GM12878 (cell line): Measurements from ENCODE around the gene IL27RA. TPM values are rescaled to one million over a fixed set of nuclear protein-coding genes. Genes with fewer than 3 reads are reported as not detected.

Experiments used
- ATAC-seq: fragments of 200-7000 bp; cut with Tn5 transposase; 3 replicates; pipeline ENCODE4 v1.9.1; 2020; ENCODE audit warnings: mild to moderate bottlenecking, moderate library complexity
- BruUV-seq: library from RNA; stranded (reverse); fragments of 400-500 nt; replicated peaks from 2 replicates; lab custom pipeline; 2021; lab: Mats Ljungman, UMichigan
- CTCF ChIA-PET: fragments of 300-600 bp; sonication (Branson Sonifier 250); formaldehyde crosslinking; extraction: SDS; loops from one replicate; lab custom pipeline; 2021; ENCODE audit warnings: inconsistent platforms; lab: Yijun Ruan, JAX
- POLR2A ChIA-PET: fragments of 350-600 bp; formaldehyde crosslinking; extraction: SDS; loops from one replicate; lab custom pipeline; 2021; ENCODE audit warnings: inconsistent platforms; lab: Charles Lee
- RAD21 ChIA-PET: fragments of 300-600 bp; sonication (Branson Sonifier 250); formaldehyde crosslinking; loops from one replicate; lab custom pipeline; 2023; ENCODE audit warnings: antibody characterized with exemption; ENCODE audit not compliant: unreplicated experiment; lab: Charles Lee
- SMC1A ChIA-PET: fragments of 300-600 bp; sonication (Branson Sonifier 250); formaldehyde crosslinking; loops from one replicate; lab custom pipeline; 2023; ENCODE audit not compliant: unreplicated experiment, uncharacterized antibody; lab: Charles Lee
- DNase-seq: peaks from one replicate; pipeline ENCODE4 v3.0.0-alpha.2; 2011; ENCODE audit warnings: low read depth, low spot score
- FAIRE-seq: peaks from 3 replicates; lab custom pipeline; 2011; peaks lifted over from hg19 to GRCh38; lab: Jason Lieb, UNC
- H2AFZ ChIP-seq: 2 replicates; pipeline ENCODE4 v1.6.0; 2011; ENCODE audit warnings: low read depth, low read length, control low read depth; ENCODE audit not compliant: control insufficient read depth
- H3K27ac ChIP-seq: 2 replicates; pipeline ENCODE4 v1.5.1; 2011; ENCODE audit warnings: control low read depth; ENCODE audit not compliant: control insufficient read depth, insufficient read depth
- H3K27me3 ChIP-seq, 2 experiments: replicated peaks in 1 of 2; 2 replicates each; pipeline versions ENCODE4 v1.6.0 to v1.6.1; 2011; ENCODE audit warnings: low read length in 1 of 2; ENCODE audit not compliant: control insufficient read depth in 2 of 2, insufficient read depth in 2 of 2
- H3K36me3 ChIP-seq, 2 experiments: 2 replicates each; pipeline ENCODE4 v1.5.1; 2011; ENCODE audit warnings: low read length in 1 of 2; ENCODE audit not compliant: control insufficient read depth in 2 of 2, insufficient read depth in 2 of 2
- H3K4me1 ChIP-seq: 2 replicates; pipeline ENCODE4 v1.6.1; 2011; ENCODE audit warnings: mild to moderate bottlenecking, low read length, moderate library complexity, mixed read lengths; ENCODE audit not compliant: control insufficient read depth, insufficient read depth
- H3K4me2 ChIP-seq: 2 replicates; pipeline ENCODE4 v1.6.0; 2011; ENCODE audit warnings: control low read depth; ENCODE audit not compliant: control insufficient read depth, insufficient read depth
- H3K4me3 ChIP-seq: fragments of 200-600 bp; sonication (generic); 2 replicates; pipeline ENCODE4 v1.5.1; 2016
- H3K79me2 ChIP-seq: 2 replicates; pipeline ENCODE4 v1.6.0; 2011; ENCODE audit warnings: low read length; ENCODE audit not compliant: control insufficient read depth, insufficient read depth
- H3K9ac ChIP-seq: 2 replicates; pipeline ENCODE4 v1.8.0; 2011; ENCODE audit warnings: low read length, control low read depth, mixed read lengths; ENCODE audit not compliant: control insufficient read depth, insufficient read depth
- H3K9me3 ChIP-seq: replicated peaks from 3 replicates; pipeline ENCODE4 v1.5.1; 2011; ENCODE audit warnings: mild to moderate bottlenecking, low read length; ENCODE audit not compliant: control insufficient read depth, insufficient read depth
- H4K20me1 ChIP-seq: 2 replicates; pipeline ENCODE4 v1.6.0; 2011; ENCODE audit not compliant: control insufficient read depth, insufficient read depth
- CREM ChIP-seq: IDR thresholded peaks from 2 replicates; pipeline ENCODE4 v1.6.1; 2014; ENCODE audit warnings: antibody characterized with exemption, low read depth
- EED ChIP-seq: sonication (generic); IDR thresholded peaks from 2 replicates; pipeline ENCODE4 v1.6.1; 2016; ENCODE audit warnings: antibody characterized with exemption, low read depth
- MXI1 ChIP-seq: fragments of 150-350 bp; IDR thresholded peaks from 2 replicates; pipeline ENCODE4 v1.6.1; 2011; ENCODE audit warnings: low read depth, mild to moderate bottlenecking, inconsistent platforms, low read length, improper control_type of control experiment
- RB1 ChIP-seq: fragments of 450-650 bp; formaldehyde crosslinking; IDR thresholded peaks from 2 replicates; pipeline ENCODE4 v1.6.1; 2017; ENCODE audit warnings: mild to moderate bottlenecking, borderline replicate concordance
- TCF3 ChIP-seq: IDR thresholded peaks from 2 replicates; pipeline ENCODE4 v1.6.1; 2012; ENCODE audit warnings: low read depth, mild to moderate bottlenecking, low read length, borderline replicate concordance; ENCODE audit not compliant: insufficient read depth
- WGBS: methylation state at CpG from one replicate; pipeline ENCODE4 v1.1.6; 2016; ENCODE audit warnings: low lambda C conversion rate; ENCODE audit not compliant: insufficient replicate concordance, insufficient coverage; ENCODE audit errors: missing lambda C conversion rate; 5-methylcytosine and 5-hydroxymethylcytosine counted together
- in situ Hi-C: fragments of 300-500 bp; cut with MboI; formaldehyde crosslinking; loops from 9 replicates; pipeline ENCODE4 v1.14.3; 2018; ENCODE audit warnings: mixed read lengths
- intact Hi-C: fragments of 100-400 bp; cut with micrococcal nuclease; formaldehyde crosslinking; loops from one replicate; pipeline ENCODE4 v1.14.2; 2022; ENCODE audit not compliant: unreplicated experiment
- polyA plus RNA-seq, 11 experiments: library from polyadenylated mRNA; depleted of rRNA in 4 of 11; unstranded in 6 of 11; stranded (reverse) in 5 of 11; fragments of >200 nt; fragmentation: Nextera tagmentation in 4 of 11; fragmentation: Illumina TruSeq in 1 of 11; extraction: Ambion mirVana in 4 of 11; extraction: Trizol in 1 of 11; gene quantifications; 1 replicate in 1 of 11; 2 replicates in 10 of 11; pipeline versions ENCODE4 v1.2.1 to v1.2.3, GENCODE V29; 2011 to 2016; ENCODE audit warnings: inconsistent platforms in 2 of 11, missing spikeins in 2 of 11, low read depth in 1 of 11
- total RNA-seq, 4 experiments: library from RNA; depleted of rRNA in 3 of 4; stranded (reverse); fragments of >200 nt in 3 of 4; fragmentation: Illumina TruSeq in 1 of 4; extraction: Trizol in 1 of 4; gene quantifications; 2 replicates each; pipeline versions ENCODE4 v1.2.1 to v1.2.3, GENCODE V29; 2013 to 2021
- TF ChIP-seq, protein P1 (sequence below): fragments of 450-650 bp; formaldehyde crosslinking; IDR thresholded peaks from 2 replicates; pipeline ENCODE4 v1.4.0; 2020; ENCODE audit warnings: mild to moderate bottlenecking, moderate library complexity
- TF ChIP-seq, protein P2 (sequence below): fragments of 450-650 bp; IDR thresholded peaks from 2 replicates; pipeline ENCODE4 v1.6.1; 2016; ENCODE audit warnings: mild to moderate bottlenecking
- TF ChIP-seq, protein P3 (sequence below): fragments of 450-650 bp; IDR thresholded peaks from 2 replicates; pipeline ENCODE4 v1.6.1; 2017; ENCODE audit warnings: mild to moderate bottlenecking, moderate library complexity
- TF ChIP-seq, protein P4 (sequence below): IDR thresholded peaks from 2 replicates; pipeline ENCODE4 v1.6.1; 2011; ENCODE audit warnings: mild to moderate bottlenecking, low read depth, low read length, moderate library complexity; ENCODE audit not compliant: insufficient replicate concordance
- TF ChIP-seq, protein P5 (sequence below): fragments of 450-650 bp; IDR thresholded peaks from 2 replicates; pipeline ENCODE4 v1.6.1; 2017; ENCODE audit warnings: low read depth, mild to moderate bottlenecking, moderate library complexity

IL27RA gene
- total and polyA plus RNA-seq, 10 of the 15 experiments (the other 5 are each of a cell fraction or from before 2014, with no cell fraction given), result 8.4 to 63.5 (median 41.2) TPM

DNA sequence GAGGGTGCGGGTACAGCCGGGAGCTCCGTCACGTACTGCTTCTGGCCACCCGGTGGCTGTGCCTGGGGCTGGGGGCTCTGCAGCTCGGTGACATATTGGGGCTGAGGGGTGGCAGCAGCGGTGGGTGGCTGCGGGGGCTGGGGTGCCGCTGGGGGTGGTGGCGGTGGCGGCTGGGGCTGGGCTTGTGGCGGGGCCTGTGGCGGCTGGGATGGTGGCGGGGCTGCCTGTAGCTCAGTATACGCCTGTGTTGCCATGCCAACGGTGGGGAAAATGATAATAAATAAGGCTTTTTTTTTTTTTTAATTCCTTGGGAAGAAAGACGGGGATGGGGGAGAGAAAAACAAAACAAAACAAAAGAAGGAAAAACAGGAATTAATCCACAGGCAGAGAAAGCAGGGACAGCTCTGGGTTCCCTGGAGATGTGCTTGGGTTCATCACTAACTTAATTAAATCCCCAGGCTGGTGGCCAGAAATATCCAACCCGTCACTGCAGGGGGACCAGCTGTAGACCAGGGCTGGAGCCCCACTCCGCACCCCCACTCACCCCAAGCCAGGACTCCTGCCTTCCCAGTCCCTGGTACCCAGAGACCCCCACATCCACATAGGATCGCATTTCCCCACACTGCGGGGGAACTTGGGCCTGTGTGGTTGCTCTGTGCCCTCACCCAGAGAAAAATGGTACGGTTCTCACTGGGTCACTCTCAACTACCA, 37.8 kb upstream of the IL27RA start:
- CTCF ChIA-PET, result interaction anchor here (0.5 to 1.2 kb wide), 2 partner anchors 65 to 91 kb away, joined by 3 to 4 read pairs; no protein-coding TSS in a partner anchor
- H3K9me3 ChIP-seq, result no peaks in the 10 kb centered on the region
- DNase-seq, result no peak
- H3K4me3 ChIP-seq, result no peak overlapping the region
- H3K27me3 ChIP-seq, result no peaks in the 10 kb centered on the region
- peaks cover 0 to 3% of the 10 kb centered on the region in 2 experiments; a peak in 3 of 4 replicates for H3K36me3 ChIP-seq
- in situ Hi-C loops, result no loop called here
- H3K79me2 ChIP-seq, result no peaks in the 10 kb centered on the region
- no peak overlapping the region for H3K4me2 ChIP-seq
- 88% methylated on average over 11 of the region's 22 CpGs for WGBS
- no peak for FAIRE-seq
- no peak overlapping the region for H3K27ac ChIP-seq
- H3K9ac ChIP-seq, result no peak overlapping the region
- intact Hi-C loops, result no loop called here
- no TSS peak for BruUV-seq
- SMC1A ChIA-PET, result interaction anchor here (1.6 kb wide), 1 partner anchor 9 kb away, joined by 6 read pairs; no protein-coding TSS in a partner anchor
- POLR2A ChIA-PET, result interaction anchor here (0.6 to 1.4 kb wide), 2 partner anchors 11 to 38 kb away, joined by 3 read pairs; partner anchors contain the start of gene IL27RA
- RAD21 ChIA-PET, result interaction anchor here (1.2 kb wide), 1 partner anchor 10 kb away, joined by 3 read pairs; no protein-coding TSS in a partner anchor
- H4K20me1 ChIP-seq, result no peaks in the 10 kb centered on the region
- no peak for ATAC-seq
- H2AFZ ChIP-seq, result no peak overlapping the region
- no peaks in the 10 kb centered on the region for H3K4me1 ChIP-seq
- no peak for TF ChIP-seq EED
- TF ChIP-seq, protein P1, sequence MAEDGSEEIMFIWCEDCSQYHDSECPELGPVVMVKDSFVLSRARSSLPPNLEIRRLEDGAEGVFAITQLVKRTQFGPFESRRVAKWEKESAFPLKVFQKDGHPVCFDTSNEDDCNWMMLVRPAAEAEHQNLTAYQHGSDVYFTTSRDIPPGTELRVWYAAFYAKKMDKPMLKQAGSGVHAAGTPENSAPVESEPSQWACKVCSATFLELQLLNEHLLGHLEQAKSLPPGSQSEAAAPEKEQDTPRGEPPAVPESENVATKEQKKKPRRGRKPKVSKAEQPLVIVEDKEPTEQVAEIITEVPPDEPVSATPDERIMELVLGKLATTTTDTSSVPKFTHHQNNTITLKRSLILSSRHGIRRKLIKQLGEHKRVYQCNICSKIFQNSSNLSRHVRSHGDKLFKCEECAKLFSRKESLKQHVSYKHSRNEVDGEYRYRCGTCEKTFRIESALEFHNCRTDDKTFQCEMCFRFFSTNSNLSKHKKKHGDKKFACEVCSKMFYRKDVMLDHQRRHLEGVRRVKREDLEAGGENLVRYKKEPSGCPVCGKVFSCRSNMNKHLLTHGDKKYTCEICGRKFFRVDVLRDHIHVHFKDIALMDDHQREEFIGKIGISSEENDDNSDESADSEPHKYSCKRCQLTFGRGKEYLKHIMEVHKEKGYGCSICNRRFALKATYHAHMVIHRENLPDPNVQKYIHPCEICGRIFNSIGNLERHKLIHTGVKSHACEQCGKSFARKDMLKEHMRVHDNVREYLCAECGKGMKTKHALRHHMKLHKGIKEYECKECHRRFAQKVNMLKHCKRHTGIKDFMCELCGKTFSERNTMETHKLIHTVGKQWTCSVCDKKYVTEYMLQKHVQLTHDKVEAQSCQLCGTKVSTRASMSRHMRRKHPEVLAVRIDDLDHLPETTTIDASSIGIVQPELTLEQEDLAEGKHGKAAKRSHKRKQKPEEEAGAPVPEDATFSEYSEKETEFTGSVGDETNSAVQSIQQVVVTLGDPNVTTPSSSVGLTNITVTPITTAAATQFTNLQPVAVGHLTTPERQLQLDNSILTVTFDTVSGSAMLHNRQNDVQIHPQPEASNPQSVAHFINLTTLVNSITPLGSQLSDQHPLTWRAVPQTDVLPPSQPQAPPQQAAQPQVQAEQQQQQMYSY (CRISPR knock-in tag), result no peak
- TF ChIP-seq, protein P2, sequence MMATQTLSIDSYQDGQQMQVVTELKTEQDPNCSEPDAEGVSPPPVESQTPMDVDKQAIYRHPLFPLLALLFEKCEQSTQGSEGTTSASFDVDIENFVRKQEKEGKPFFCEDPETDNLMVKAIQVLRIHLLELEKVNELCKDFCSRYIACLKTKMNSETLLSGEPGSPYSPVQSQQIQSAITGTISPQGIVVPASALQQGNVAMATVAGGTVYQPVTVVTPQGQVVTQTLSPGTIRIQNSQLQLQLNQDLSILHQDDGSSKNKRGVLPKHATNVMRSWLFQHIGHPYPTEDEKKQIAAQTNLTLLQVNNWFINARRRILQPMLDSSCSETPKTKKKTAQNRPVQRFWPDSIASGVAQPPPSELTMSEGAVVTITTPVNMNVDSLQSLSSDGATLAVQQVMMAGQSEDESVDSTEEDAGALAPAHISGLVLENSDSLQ, result no peak
- TF ChIP-seq RB1, result no peak
- TF ChIP-seq, protein P3, sequence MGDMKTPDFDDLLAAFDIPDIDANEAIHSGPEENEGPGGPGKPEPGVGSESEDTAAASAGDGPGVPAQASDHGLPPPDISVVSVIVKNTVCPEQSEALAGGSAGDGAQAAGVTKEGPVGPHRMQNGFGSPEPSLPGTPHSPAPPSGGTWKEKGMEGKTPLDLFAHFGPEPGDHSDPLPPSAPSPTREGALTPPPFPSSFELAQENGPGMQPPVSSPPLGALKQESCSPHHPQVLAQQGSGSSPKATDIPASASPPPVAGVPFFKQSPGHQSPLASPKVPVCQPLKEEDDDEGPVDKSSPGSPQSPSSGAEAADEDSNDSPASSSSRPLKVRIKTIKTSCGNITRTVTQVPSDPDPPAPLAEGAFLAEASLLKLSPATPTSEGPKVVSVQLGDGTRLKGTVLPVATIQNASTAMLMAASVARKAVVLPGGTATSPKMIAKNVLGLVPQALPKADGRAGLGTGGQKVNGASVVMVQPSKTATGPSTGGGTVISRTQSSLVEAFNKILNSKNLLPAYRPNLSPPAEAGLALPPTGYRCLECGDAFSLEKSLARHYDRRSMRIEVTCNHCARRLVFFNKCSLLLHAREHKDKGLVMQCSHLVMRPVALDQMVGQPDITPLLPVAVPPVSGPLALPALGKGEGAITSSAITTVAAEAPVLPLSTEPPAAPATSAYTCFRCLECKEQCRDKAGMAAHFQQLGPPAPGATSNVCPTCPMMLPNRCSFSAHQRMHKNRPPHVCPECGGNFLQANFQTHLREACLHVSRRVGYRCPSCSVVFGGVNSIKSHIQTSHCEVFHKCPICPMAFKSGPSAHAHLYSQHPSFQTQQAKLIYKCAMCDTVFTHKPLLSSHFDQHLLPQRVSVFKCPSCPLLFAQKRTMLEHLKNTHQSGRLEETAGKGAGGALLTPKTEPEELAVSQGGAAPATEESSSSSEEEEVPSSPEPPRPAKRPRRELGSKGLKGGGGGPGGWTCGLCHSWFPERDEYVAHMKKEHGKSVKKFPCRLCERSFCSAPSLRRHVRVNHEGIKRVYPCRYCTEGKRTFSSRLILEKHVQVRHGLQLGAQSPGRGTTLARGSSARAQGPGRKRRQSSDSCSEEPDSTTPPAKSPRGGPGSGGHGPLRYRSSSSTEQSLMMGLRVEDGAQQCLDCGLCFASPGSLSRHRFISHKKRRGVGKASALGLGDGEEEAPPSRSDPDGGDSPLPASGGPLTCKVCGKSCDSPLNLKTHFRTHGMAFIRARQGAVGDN, result no peak
- no peak for TF ChIP-seq TCF3
- TF ChIP-seq MXI1, result no peak
- no peak for TF ChIP-seq CREM
- TF ChIP-seq, protein P4, sequence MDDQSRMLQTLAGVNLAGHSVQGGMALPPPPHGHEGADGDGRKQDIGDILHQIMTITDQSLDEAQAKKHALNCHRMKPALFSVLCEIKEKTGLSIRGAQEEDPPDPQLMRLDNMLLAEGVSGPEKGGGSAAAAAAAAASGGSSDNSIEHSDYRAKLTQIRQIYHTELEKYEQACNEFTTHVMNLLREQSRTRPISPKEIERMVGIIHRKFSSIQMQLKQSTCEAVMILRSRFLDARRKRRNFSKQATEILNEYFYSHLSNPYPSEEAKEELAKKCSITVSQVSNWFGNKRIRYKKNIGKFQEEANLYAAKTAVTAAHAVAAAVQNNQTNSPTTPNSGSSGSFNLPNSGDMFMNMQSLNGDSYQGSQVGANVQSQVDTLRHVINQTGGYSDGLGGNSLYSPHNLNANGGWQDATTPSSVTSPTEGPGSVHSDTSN, result no peak
- TF ChIP-seq, protein P5, sequence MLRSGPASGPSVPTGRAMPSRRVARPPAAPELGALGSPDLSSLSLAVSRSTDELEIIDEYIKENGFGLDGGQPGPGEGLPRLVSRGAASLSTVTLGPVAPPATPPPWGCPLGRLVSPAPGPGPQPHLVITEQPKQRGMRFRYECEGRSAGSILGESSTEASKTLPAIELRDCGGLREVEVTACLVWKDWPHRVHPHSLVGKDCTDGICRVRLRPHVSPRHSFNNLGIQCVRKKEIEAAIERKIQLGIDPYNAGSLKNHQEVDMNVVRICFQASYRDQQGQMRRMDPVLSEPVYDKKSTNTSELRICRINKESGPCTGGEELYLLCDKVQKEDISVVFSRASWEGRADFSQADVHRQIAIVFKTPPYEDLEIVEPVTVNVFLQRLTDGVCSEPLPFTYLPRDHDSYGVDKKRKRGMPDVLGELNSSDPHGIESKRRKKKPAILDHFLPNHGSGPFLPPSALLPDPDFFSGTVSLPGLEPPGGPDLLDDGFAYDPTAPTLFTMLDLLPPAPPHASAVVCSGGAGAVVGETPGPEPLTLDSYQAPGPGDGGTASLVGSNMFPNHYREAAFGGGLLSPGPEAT, result no peak
